HL-60 (cell line): ENCODE results near the gene FHIT.

Experiments used
- DNase-seq, 2 experiments: peaks; one replicate each; pipeline ENCODE4 v3.0.0-alpha.2; 2010 to 2020; ENCODE audit warnings: low read depth in 1 of 2, low spot score in 1 of 2
- H3K27ac ChIP-seq: fragments of 250-450 bp; sonication (Bioruptor Pico); replicated peaks from 2 replicates; pipeline ENCODE4 v1.5.1; 2020; ENCODE audit warnings: mild to moderate bottlenecking, moderate library complexity
- H3K27me3 ChIP-seq: fragments of 250-450 bp; sonication (Bioruptor Pico); 2 replicates; pipeline ENCODE4 v1.5.1; 2021; ENCODE audit warnings: mild to moderate bottlenecking, moderate library complexity; ENCODE audit not compliant: insufficient read depth, poor library complexity, severe bottlenecking
- H3K4me3 ChIP-seq: replicated peaks from 2 replicates; pipeline ENCODE4 v1.5.1; 2011; ENCODE audit warnings: mild to moderate bottlenecking, control low read depth, low read length; ENCODE audit not compliant: insufficient read depth
- CTCF ChIP-seq: IDR thresholded peaks from one replicate; pipeline ENCODE4 v1.5.1; 2011; ENCODE audit warnings: low read length, control low read depth, inconsistent platforms; ENCODE audit not compliant: insufficient read depth
- GABPA ChIP-seq: IDR thresholded peaks from 2 replicates; pipeline ENCODE4 v1.6.1; 2012; ENCODE audit warnings: low read depth
- POLR2AphosphoS5 ChIP-seq: IDR thresholded peaks from 2 replicates; pipeline ENCODE4 v1.6.1; 2012; ENCODE audit warnings: low read depth
- SPI1 ChIP-seq: IDR thresholded peaks from 2 replicates; pipeline ENCODE4 v1.6.1; 2012; ENCODE audit warnings: low read depth, mild to moderate bottlenecking, borderline replicate concordance
- TF ChIP-seq, protein P1 (sequence below): IDR thresholded peaks from 2 replicates; pipeline ENCODE4 v1.6.1; 2012; ENCODE audit warnings: low read depth; ENCODE audit not compliant: insufficient replicate concordance

FHIT gene

DNA sequence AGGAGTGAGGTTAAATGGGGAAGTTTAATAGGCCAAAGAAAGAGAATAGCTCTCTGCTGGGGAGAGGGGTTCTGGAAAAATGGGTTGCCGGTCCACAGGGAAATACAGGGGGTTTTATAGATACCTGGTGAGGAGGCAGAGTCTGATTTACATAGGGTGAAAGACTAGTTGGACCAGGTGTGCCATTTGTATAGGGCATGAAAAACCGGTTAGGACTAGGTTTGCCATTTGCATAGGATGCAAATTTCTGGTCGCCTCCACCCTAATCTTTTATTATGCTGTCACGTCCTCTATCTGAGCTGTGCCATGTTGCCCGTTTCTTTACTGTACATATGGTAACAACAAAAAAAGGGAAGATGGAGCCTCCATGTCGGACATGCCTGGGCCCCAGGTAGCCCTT, 960.1 kb downstream of the FHIT start:
- no peak overlapping the region for H3K27ac ChIP-seq
- TF ChIP-seq, protein P1, sequence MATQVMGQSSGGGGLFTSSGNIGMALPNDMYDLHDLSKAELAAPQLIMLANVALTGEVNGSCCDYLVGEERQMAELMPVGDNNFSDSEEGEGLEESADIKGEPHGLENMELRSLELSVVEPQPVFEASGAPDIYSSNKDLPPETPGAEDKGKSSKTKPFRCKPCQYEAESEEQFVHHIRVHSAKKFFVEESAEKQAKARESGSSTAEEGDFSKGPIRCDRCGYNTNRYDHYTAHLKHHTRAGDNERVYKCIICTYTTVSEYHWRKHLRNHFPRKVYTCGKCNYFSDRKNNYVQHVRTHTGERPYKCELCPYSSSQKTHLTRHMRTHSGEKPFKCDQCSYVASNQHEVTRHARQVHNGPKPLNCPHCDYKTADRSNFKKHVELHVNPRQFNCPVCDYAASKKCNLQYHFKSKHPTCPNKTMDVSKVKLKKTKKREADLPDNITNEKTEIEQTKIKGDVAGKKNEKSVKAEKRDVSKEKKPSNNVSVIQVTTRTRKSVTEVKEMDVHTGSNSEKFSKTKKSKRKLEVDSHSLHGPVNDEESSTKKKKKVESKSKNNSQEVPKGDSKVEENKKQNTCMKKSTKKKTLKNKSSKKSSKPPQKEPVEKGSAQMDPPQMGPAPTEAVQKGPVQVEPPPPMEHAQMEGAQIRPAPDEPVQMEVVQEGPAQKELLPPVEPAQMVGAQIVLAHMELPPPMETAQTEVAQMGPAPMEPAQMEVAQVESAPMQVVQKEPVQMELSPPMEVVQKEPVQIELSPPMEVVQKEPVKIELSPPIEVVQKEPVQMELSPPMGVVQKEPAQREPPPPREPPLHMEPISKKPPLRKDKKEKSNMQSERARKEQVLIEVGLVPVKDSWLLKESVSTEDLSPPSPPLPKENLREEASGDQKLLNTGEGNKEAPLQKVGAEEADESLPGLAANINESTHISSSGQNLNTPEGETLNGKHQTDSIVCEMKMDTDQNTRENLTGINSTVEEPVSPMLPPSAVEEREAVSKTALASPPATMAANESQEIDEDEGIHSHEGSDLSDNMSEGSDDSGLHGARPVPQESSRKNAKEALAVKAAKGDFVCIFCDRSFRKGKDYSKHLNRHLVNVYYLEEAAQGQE = no peak
- TF ChIP-seq SPI1 = no peak
- DNase-seq = no peak

DNA sequence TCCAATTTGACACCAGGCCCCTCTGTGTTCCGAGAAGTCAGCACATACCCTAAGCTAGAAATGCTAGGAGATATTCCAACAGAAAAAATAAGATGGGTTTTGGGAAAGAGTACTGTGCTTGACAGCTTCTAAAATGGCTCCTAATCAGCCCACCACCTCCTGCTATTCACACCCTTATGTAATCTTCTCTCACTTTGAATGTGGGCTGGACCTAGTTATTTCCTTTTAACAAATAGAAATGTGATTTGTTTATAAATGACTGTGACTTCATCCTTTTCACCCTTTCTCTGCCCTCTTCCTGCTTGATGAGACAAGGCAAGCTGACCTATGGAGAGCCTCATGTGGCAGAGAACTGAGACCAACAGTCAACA, 961.1 kb downstream of the FHIT start:
- no peak overlapping the region for H3K4me3 ChIP-seq
- DNase-seq = no peak
- H3K27ac ChIP-seq = no peak overlapping the region
- TF ChIP-seq CTCF (no peak), POLR2AphosphoS5 (no peak), GABPA (no peak), SPI1 (no peak)
- TF ChIP-seq, protein P1 = no peak
- no peaks in the 10 kb centered on the region for H3K27me3 ChIP-seq

More for the DNA sequence above, 960.1 kb downstream of the FHIT start:
- H3K4me3 ChIP-seq = no peak overlapping the region
- no peaks in the 10 kb centered on the region for H3K27me3 ChIP-seq

DNA sequence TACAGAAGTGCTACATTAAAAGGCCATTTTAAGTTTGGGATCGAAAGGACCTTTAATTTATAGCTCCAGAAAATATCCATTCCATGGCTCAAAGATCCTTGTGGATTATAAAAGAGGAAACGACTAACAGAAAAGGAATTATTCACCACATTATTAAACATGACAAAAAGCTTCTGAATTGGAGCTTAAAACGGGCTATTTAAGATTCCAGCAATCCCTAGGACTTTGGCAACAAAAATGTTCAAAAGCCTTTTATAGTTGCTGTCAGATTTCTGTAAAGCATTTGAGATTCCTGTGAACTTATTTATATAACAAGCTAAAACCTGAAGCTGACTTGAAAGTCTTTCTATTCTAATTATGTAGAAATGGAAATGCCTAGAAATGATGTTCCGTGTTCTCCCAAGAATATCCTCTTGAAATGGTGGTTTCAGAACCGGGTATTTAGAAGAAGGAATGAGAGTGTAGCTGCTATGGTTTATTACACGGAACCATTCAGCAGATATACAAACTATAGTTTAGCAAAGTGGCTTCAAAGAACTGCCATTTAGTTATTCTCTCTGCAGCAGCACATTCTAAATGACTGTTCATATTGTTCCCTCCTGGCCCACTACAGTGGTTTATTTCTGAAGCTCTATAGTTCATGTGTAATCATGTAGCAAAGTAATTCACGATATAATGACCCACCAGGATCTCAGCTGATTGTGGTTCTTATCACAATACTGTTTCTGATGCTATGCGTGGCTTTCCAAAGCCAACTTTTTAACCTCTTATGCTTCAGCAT, 961.7 kb downstream of the FHIT start:
- H3K4me3 ChIP-seq = no peak overlapping the region
- no peaks in the 10 kb centered on the region for H3K27me3 ChIP-seq
- H3K27ac ChIP-seq = no peak overlapping the region
- TF ChIP-seq SPI1 = no peak
- TF ChIP-seq GABPA = no peak
- no peak for TF ChIP-seq POLR2AphosphoS5
- TF ChIP-seq CTCF = no peak
- TF ChIP-seq, protein P1 = no peak
- no peak for DNase-seq
